ENCODE data around the gene PIGT.

PIGT gene

GRCh38 chr20:45461225-45461624 lies 45.3 kb downstream of the PIGT start:
- Histone ChIP-seq H4K20me1 (ENCODE audit: insufficient read depth, low read length) (no peaks in the 10 kb centered on the region), H3K9ac (ENCODE audit: low read depth, low read length) (no peak overlapping the region), H3K27ac (ENCODE audit: low read length) (no peak overlapping the region), H3K4me2 (ENCODE audit: insufficient read depth, low read length) (no peak overlapping the region), H3K9me3 (ENCODE audit: insufficient read depth, low read length, severe bottlenecking) (no peaks in the 10 kb centered on the region), H3K4me1 (ENCODE audit: insufficient read depth, low read length) (no peaks in the 10 kb centered on the region), H3K4me3 (ENCODE audit: low read depth in 1 of 2, low read length in 2 of 2) (no peak overlapping the region), H2AFZ (ENCODE audit: low read depth, low read length) (no peak overlapping the region), H3K79me2 (ENCODE audit: insufficient read depth, low read length) (no peaks in the 10 kb centered on the region), H3K27me3 (ENCODE audit: insufficient read depth, low read length, poor library complexity) (peaks cover 51% of the 10 kb centered on the region), H3K36me3 (ENCODE audit: insufficient read depth, low read length) (no peaks in the 10 kb centered on the region)
- no peak for DNase-seq
- no peak for ATAC-seq (ENCODE audit: insufficient read depth, low read depth)
- no peak for TF ChIP-seq EZH2 (IDR thresholded peaks at IDR 0.05; ENCODE audit: borderline replicate concordance, low read depth, low read length, severe bottlenecking)
- no peak for TF ChIP-seq CTCF (IDR thresholded peaks at IDR 0.05; ENCODE audit: borderline replicate concordance, extremely low read depth, low read length, poor library complexity, severe bottlenecking)

- ATAC-seq (ENCODE audit: insufficient read depth, low read depth) (no peak), DNase-seq (no peak)
- H3K36me3 ChIP-seq (ENCODE audit: insufficient read depth, low read length), result no peaks in the 10 kb centered on the region
- no peak overlapping the region for H2AFZ ChIP-seq (ENCODE audit: low read depth, low read length)
- no peaks in the 10 kb centered on the region for H3K79me2 ChIP-seq (ENCODE audit: insufficient read depth, low read length)
- TF ChIP-seq EZH2 (IDR thresholded peaks at IDR 0.05; ENCODE audit: borderline replicate concordance, low read depth, low read length, severe bottlenecking) (no peak), CTCF (IDR thresholded peaks at IDR 0.05; ENCODE audit: borderline replicate concordance, extremely low read depth, low read length, poor library complexity, severe bottlenecking) (no peak)
- H3K27me3 ChIP-seq (ENCODE audit: insufficient read depth, low read length, poor library complexity), result peaks cover 56% of the 10 kb centered on the region
- H3K4me1 ChIP-seq (ENCODE audit: insufficient read depth, low read length), result no peaks in the 10 kb centered on the region
- no peaks in the 10 kb centered on the region for H3K9me3 ChIP-seq (ENCODE audit: insufficient read depth, low read length, severe bottlenecking)
- no peaks in the 10 kb centered on the region for H4K20me1 ChIP-seq (ENCODE audit: insufficient read depth, low read length)
- no peak overlapping the region for H3K9ac ChIP-seq (ENCODE audit: low read depth, low read length)
- H3K4me3 ChIP-seq (ENCODE audit: low read depth in 1 of 2, low read length in 2 of 2), result no peak overlapping the region
- no peak overlapping the region for H3K27ac ChIP-seq (ENCODE audit: low read length)
- H3K4me2 ChIP-seq (ENCODE audit: insufficient read depth, low read length), result no peak overlapping the region
These were observed 47.0 kb downstream of the PIGT start for GRCh38 chr20:45462711-45463509.

GRCh38 chr20:45463709-45464108 lies 47.8 kb downstream of the PIGT start:
- no peaks in the 10 kb centered on the region for H3K36me3 ChIP-seq (ENCODE audit: insufficient read depth, low read length)
- no peak overlapping the region for H3K9ac ChIP-seq (ENCODE audit: low read depth, low read length)
- H4K20me1 ChIP-seq (ENCODE audit: insufficient read depth, low read length), result no peaks in the 10 kb centered on the region
- no peaks in the 10 kb centered on the region for H3K4me1 ChIP-seq (ENCODE audit: insufficient read depth, low read length)
- TF ChIP-seq CTCF (IDR thresholded peaks at IDR 0.05; ENCODE audit: borderline replicate concordance, extremely low read depth, low read length, poor library complexity, severe bottlenecking) (no peak), EZH2 (IDR thresholded peaks at IDR 0.05; ENCODE audit: borderline replicate concordance, low read depth, low read length, severe bottlenecking) (no peak)
- ATAC-seq (ENCODE audit: insufficient read depth, low read depth) (no peak), DNase-seq (no peak)
- H3K4me2 ChIP-seq (ENCODE audit: insufficient read depth, low read length), result no peak overlapping the region
- no peaks in the 10 kb centered on the region for H3K79me2 ChIP-seq (ENCODE audit: insufficient read depth, low read length)
- H3K4me3 ChIP-seq (ENCODE audit: low read depth in 1 of 2, low read length in 2 of 2), result no peak overlapping the region
- H3K9me3 ChIP-seq (ENCODE audit: insufficient read depth, low read length, severe bottlenecking), result no peaks in the 10 kb centered on the region
- H3K27me3 ChIP-seq (ENCODE audit: insufficient read depth, low read length, poor library complexity), result peaks cover 57% of the 10 kb centered on the region
- no peak overlapping the region for H2AFZ ChIP-seq (ENCODE audit: low read depth, low read length)
- H3K27ac ChIP-seq (ENCODE audit: low read length), result no peak overlapping the region

Measured in DND-41 (cell line).